Endodermal cell (in vitro differentiated cells): Measurements from ENCODE around the gene RASGRF1. TPM values are rescaled to one million over a fixed set of nuclear protein-coding genes. Genes with fewer than 3 reads are reported as not detected.

ENCODE experiments used
- DNase-seq: peaks from one replicate; pipeline ENCODE4 v3.0.0-alpha.2; 2017
- H3K27ac ChIP-seq: 2 replicates; pipeline ENCODE4 v1.5.1; 2013; ENCODE audit warnings: mild to moderate bottlenecking, low read depth, low read length, moderate library complexity
- H3K27me3 ChIP-seq: 2 replicates; pipeline ENCODE4 v1.6.1; 2013; ENCODE audit warnings: mild to moderate bottlenecking, low read length, moderate library complexity; ENCODE audit not compliant: insufficient read depth, control insufficient read depth, poor library complexity, severe bottlenecking
- H3K36me3 ChIP-seq: 2 replicates; pipeline ENCODE4 v1.7.0; 2013; ENCODE audit warnings: mild to moderate bottlenecking, low read length, moderate library complexity; ENCODE audit not compliant: control insufficient read depth, insufficient read depth
- H3K4me1 ChIP-seq: one replicate; pipeline ENCODE4 v1.7.0; 2013; ENCODE audit warnings: low read length; ENCODE audit not compliant: control insufficient read depth, insufficient read depth
- H3K4me3 ChIP-seq: 2 replicates; pipeline ENCODE4 v1.5.1; 2013; ENCODE audit warnings: mild to moderate bottlenecking, low read length, moderate library complexity
- H3K9ac ChIP-seq: 2 replicates; pipeline ENCODE4 v1.6.1; 2013; ENCODE audit warnings: mild to moderate bottlenecking, low read length, moderate library complexity; ENCODE audit not compliant: poor library complexity, severe bottlenecking; ENCODE audit errors: extremely low read depth
- H3K9me3 ChIP-seq: 2 replicates; pipeline ENCODE4 v1.6.1; 2013; ENCODE audit warnings: mild to moderate bottlenecking, low read length, moderate library complexity; ENCODE audit not compliant: control insufficient read depth
- H3K27ac Mint-ChIP-seq: 2 replicates; pipeline ENCODE4 v1.8.0; 2020; ENCODE audit warnings: mixed read lengths
- H3K27me3 Mint-ChIP-seq: 2 replicates; pipeline ENCODE4 v1.8.0; 2021; ENCODE audit warnings: mild to moderate bottlenecking, mixed read lengths; ENCODE audit not compliant: insufficient read depth
- H3K36me3 Mint-ChIP-seq: 2 replicates; pipeline ENCODE4 v1.8.0; 2020; ENCODE audit warnings: low read depth, mixed read lengths
- H3K4me1 Mint-ChIP-seq: 2 replicates; pipeline ENCODE4 v1.8.0; 2020; ENCODE audit warnings: mixed read lengths
- H3K4me3 Mint-ChIP-seq: 2 replicates; pipeline ENCODE4 v1.8.0; 2020; ENCODE audit warnings: mild to moderate bottlenecking, moderate library complexity, mixed read lengths
- H3K9me3 Mint-ChIP-seq: 2 replicates; pipeline ENCODE4 v1.8.0; 2020; ENCODE audit warnings: mild to moderate bottlenecking, mixed read lengths
- CTCF ChIP-seq: fragments of 200-600 bp; sonication (generic); conservative IDR thresholded peaks from 2 replicates; pipeline ENCODE4 v1.5.0; 2021; ENCODE audit warnings: antibody characterized with exemption, mild to moderate bottlenecking
- WGBS, 2 experiments: methylation state at CpG; one replicate each; pipeline versions ENCODE4 v1.1.5 to v1.1.7; 2013; ENCODE audit warnings: missing lambda C conversion rate in 2 of 2, mixed read lengths in 1 of 2; ENCODE audit not compliant: insufficient coverage in 1 of 2, insufficient read length in 1 of 2; 5-methylcytosine and 5-hydroxymethylcytosine counted together
- total RNA-seq, 2 donors: library from RNA; stranded (reverse); fragmentation: NEBNext Ultra II Directional in 1 of 2; extraction: Animal tissue kit (Norgen Biotek cat#: 25700) in 1 of 2; gene quantifications; 2 replicates in 1 of 2; 3 replicates in 1 of 2; pipeline ENCODE4 v1.2.1, GENCODE V29; 2021

The RASGRF1 gene
- total RNA-seq, 2 donors from 2014 or later = 0.20 TPM; not detected in 1

GRCh38 chr15:78913012-78913411 is 177.6 kb downstream of the RASGRF1 start:
- Histone ChIP-seq H3K9ac (no peak overlapping the region), H3K9me3 (no peaks in the 10 kb centered on the region), H3K4me3 (no peak overlapping the region), H3K36me3 (peaks cover 76% of the 10 kb centered on the region), H3K4me1 (no peaks in the 10 kb centered on the region), H3K27ac (no peak overlapping the region), H3K27me3 (no peaks in the 10 kb centered on the region)
- no peak for DNase-seq
- no peaks in the 10 kb centered on the region for H3K27me3 Mint-ChIP-seq
- H3K4me1 Mint-ChIP-seq = peaks cover 7% of the 10 kb centered on the region
- 89 to 92% methylated on average over 2 of the region's 3 CpGs for WGBS, 2 experiments
- no peak overlapping the region for H3K27ac Mint-ChIP-seq
- H3K4me3 Mint-ChIP-seq = no peak overlapping the region
- H3K36me3 Mint-ChIP-seq = peaks cover 65% of the 10 kb centered on the region
- no peaks in the 10 kb centered on the region for H3K9me3 Mint-ChIP-seq
- TF ChIP-seq CTCF = no peak

- no peaks in the 10 kb centered on the region for H3K27me3 Mint-ChIP-seq
- Histone ChIP-seq H3K9me3 (no peaks in the 10 kb centered on the region), H3K9ac (no peak overlapping the region), H3K36me3 (peaks cover 71% of the 10 kb centered on the region), H3K27me3 (no peaks in the 10 kb centered on the region), H3K4me1 (no peaks in the 10 kb centered on the region), H3K4me3 (no peak overlapping the region), H3K27ac (no peak overlapping the region)
- no peak overlapping the region for H3K4me3 Mint-ChIP-seq
- no peak overlapping the region for H3K27ac Mint-ChIP-seq
- H3K4me1 Mint-ChIP-seq = peaks cover 8% of the 10 kb centered on the region
- no peak for TF ChIP-seq CTCF
- H3K9me3 Mint-ChIP-seq = no peaks in the 10 kb centered on the region
- WGBS, 2 experiments = 91 to 94% methylated on average over 2 of the region's 2 CpGs
- H3K36me3 Mint-ChIP-seq = peaks cover 66% of the 10 kb centered on the region
- DNase-seq = no peak
Measured at GRCh38 chr15:78912316-78912715, 178.3 kb downstream of the RASGRF1 start.

- WGBS, 2 experiments = 91 to 96% methylated on average over 6 to 7 of the region's 7 CpGs
- Histone ChIP-seq H3K27ac (no peak overlapping the region), H3K27me3 (no peaks in the 10 kb centered on the region), H3K4me3 (no peak overlapping the region), H3K9me3 (no peaks in the 10 kb centered on the region), H3K4me1 (no peaks in the 10 kb centered on the region), H3K36me3 (peaks cover 86% of the 10 kb centered on the region), H3K9ac (no peak overlapping the region)
- Mint-ChIP-seq H3K4me3 (no peak overlapping the region), H3K27ac (peak overlapping the region; percentile 48), H3K9me3 (no peaks in the 10 kb centered on the region), H3K36me3 (peaks cover 70% of the 10 kb centered on the region), H3K27me3 (no peaks in the 10 kb centered on the region), H3K4me1 (peaks cover 13% of the 10 kb centered on the region)
- no peak for TF ChIP-seq CTCF
- DNase-seq = no peak
Measured at GRCh38 chr15:78910271-78910670, 180.3 kb downstream of the RASGRF1 start.

Other genes starting within 250 kb of the RASGRF1 start
- gene MORF4L1, start 217.9 kb downstream of the RASGRF1 start, total RNA-seq = 100 to 1,000 TPM; 457 to 505 TPM
- gene CTSH, start 145.7 kb downstream of the RASGRF1 start, total RNA-seq = 100 to 1,000 TPM in 1 of 2 donors, 10 to 100 TPM in 1; 61.9 to 101 TPM
- gene ANKRD34C, start 191.9 kb upstream of the RASGRF1 start, total RNA-seq = not detected
- 10 to 100 TPM; 44.8 to 48.9 TPM for gene TMED3, start 220.3 kb upstream of the RASGRF1 start, total RNA-seq